Neural progenitor cell (in vitro differentiated cells): ENCODE results near the gene TSPY4. TPM values are rescaled to one million over a fixed set of nuclear protein-coding genes. Genes with fewer than 3 reads are reported as not detected.
"Not testable (repeated sequence)": the region's sequence is repeated elsewhere in the genome, so short reads cannot be mapped to it uniquely, and the experiment has no call there.

Experiments
- DNase-seq: peaks from one replicate; pipeline ENCODE4 v3.0.0-alpha.2; 2016; ENCODE audit warnings: low spot score
- H2AFZ ChIP-seq: fragments of 200-600 bp; sonication (generic); replicated peaks from 2 replicates; pipeline ENCODE4 v1.6.1; 2016; ENCODE audit warnings: antibody characterized with exemption
- H3F3A ChIP-seq: fragments of 200-600 bp; sonication (generic); 2 replicates; pipeline ENCODE4 v1.6.1; 2016; ENCODE audit warnings: antibody characterized with exemption, low read depth
- H3K27ac ChIP-seq: fragments of 200-600 bp; sonication (generic); 2 replicates; pipeline ENCODE4 v1.5.1; 2016; ENCODE audit warnings: mild to moderate bottlenecking
- H3K27me3 ChIP-seq: fragments of 200-600 bp; sonication (generic); 2 replicates; pipeline ENCODE4 v1.6.1; 2016; ENCODE audit warnings: mild to moderate bottlenecking, moderate library complexity
- H3K36me3 ChIP-seq: fragments of 200-600 bp; sonication (generic); 2 replicates; pipeline ENCODE4 v1.5.1; 2016
- H3K4me1 ChIP-seq: fragments of 200-600 bp; sonication (generic); 2 replicates; pipeline ENCODE4 v1.6.1; 2016; ENCODE audit warnings: mixed run types
- H3K4me2 ChIP-seq: fragments of 200-600 bp; sonication (generic); 2 replicates; pipeline ENCODE4 v1.6.1; 2016
- H3K4me3 ChIP-seq: fragments of 200-600 bp; sonication (generic); 2 replicates; pipeline ENCODE4 v1.5.1; 2016
- H3K79me2 ChIP-seq: fragments of 200-600 bp; sonication (generic); 2 replicates; pipeline ENCODE4 v1.6.1; 2016; ENCODE audit warnings: low read depth
- H3K9ac ChIP-seq: fragments of 200-600 bp; sonication (generic); 2 replicates; pipeline ENCODE4 v1.6.1; 2016
- H3K9me3 ChIP-seq: fragments of 200-600 bp; sonication (generic); 2 replicates; pipeline ENCODE4 v1.5.1; 2016; ENCODE audit warnings: low read depth
- H4K20me1 ChIP-seq: fragments of 200-600 bp; sonication (generic); 2 replicates; pipeline ENCODE4 v1.6.1; 2016; ENCODE audit warnings: low read depth
- H3K27ac Mint-ChIP-seq: 3 replicates; pipeline ENCODE4 v1.8.0; 2021; ENCODE audit warnings: mixed read lengths
- H3K27me3 Mint-ChIP-seq: 2 replicates; pipeline ENCODE4 v1.8.0; 2022; ENCODE audit warnings: low read depth, mild to moderate bottlenecking, inconsistent platforms, moderate library complexity, mixed read lengths; ENCODE audit not compliant: insufficient read depth
- H3K36me3 Mint-ChIP-seq: 3 replicates; pipeline ENCODE4 v1.8.0; 2021; ENCODE audit warnings: mixed read lengths
- H3K4me1 Mint-ChIP-seq: 3 replicates; pipeline ENCODE4 v1.8.0; 2021; ENCODE audit warnings: mixed read lengths
- H3K4me3 Mint-ChIP-seq: 3 replicates; pipeline ENCODE4 v1.8.0; 2021; ENCODE audit warnings: mild to moderate bottlenecking, moderate library complexity, mixed read lengths
- H3K9me3 Mint-ChIP-seq: 3 replicates; pipeline ENCODE4 v1.8.0; 2020; ENCODE audit warnings: mixed read lengths
- CTCF ChIP-seq: fragments of 200-600 bp; sonication (generic); IDR thresholded peaks from 2 replicates; pipeline ENCODE4 v1.5.1; 2017; ENCODE audit warnings: antibody characterized with exemption, mild to moderate bottlenecking
- EZH2 ChIP-seq: fragments of 200-600 bp; sonication (generic); IDR thresholded peaks from 2 replicates; pipeline ENCODE4 v1.6.1; 2017; ENCODE audit warnings: antibody characterized with exemption, mild to moderate bottlenecking, moderate library complexity
- EZH2phosphoT487 ChIP-seq: fragments of 200-600 bp; sonication (generic); IDR thresholded peaks from 2 replicates; pipeline ENCODE4 v1.6.1; 2017; ENCODE audit warnings: antibody characterized with exemption
- small RNA-seq: library from RNA; depleted of rRNA; stranded (forward); fragments of <200 nt; gene quantifications from one replicate; pipeline ENCODE3, GENCODE V24; 2015
- total RNA-seq: library from RNA; depleted of rRNA; stranded (reverse); fragments of >200 nt; gene quantifications from 2 replicates; pipeline ENCODE4 v1.2.3, GENCODE V29; 2015; ENCODE audit warnings: low replicate concordance

The TSPY4 gene, protein sequence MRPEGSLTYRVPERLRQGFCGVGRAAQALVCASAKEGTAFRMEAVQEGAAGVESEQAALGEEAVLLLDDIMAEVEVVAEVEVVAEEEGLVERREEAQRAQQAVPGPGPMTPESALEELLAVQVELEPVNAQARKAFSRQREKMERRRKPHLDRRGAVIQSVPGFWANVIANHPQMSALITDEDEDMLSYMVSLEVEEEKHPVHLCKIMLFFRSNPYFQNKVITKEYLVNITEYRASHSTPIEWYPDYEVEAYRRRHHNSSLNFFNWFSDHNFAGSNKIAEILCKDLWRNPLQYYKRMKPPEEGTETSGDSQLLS
- total RNA-seq, result not detected in 2 replicates

- not testable (repeated sequence) for H3K27me3 ChIP-seq, H3K36me3 Mint-ChIP-seq, H3K4me3 ChIP-seq, H3K4me3 Mint-ChIP-seq, H3K9me3 ChIP-seq, H3K9ac ChIP-seq, H4K20me1 ChIP-seq, H3K9me3 Mint-ChIP-seq, H3K27ac ChIP-seq, DNase-seq, H3K27me3 Mint-ChIP-seq, H3K4me2 ChIP-seq, H3K36me3 ChIP-seq, H3K4me1 ChIP-seq, H3F3A ChIP-seq, H3K4me1 Mint-ChIP-seq, H3K79me2 ChIP-seq, H2AFZ ChIP-seq, H3K27ac Mint-ChIP-seq
Observed at GRCh38 chrY:9337164-9337563, at the start of gene TSPY4. TSPY4 (plus strand) TSS chrY:9337464; CDS start chrY:9337510, 46 bp downstream.

DNA sequence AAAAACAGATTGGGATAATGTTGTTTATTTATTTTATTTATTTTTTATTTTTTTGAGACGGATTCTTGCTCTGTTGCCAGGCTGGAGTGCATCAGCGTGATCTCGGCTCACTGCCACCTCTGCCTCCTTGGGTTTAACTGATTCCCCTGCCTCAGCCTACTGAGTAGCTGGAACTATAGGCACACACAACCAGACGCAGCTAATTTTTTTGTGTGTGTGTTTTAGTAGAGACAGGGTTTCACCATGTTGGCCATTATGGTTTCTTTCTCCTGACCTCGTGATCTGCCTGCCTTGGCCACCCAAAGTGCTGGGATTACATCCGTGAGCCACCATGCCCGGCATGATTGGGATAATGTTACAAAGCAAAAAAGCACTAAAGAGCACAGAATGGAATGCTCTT, 16.3 kb upstream of the TSPY4 start:
- H3K36me3 Mint-ChIP-seq, result no peaks in the 10 kb centered on the region
- Histone ChIP-seq H4K20me1 (no peaks in the 10 kb centered on the region), H3K4me1 (no peaks in the 10 kb centered on the region), H3K9me3 (no peaks in the 10 kb centered on the region), H3K4me2 (no peak overlapping the region), H3F3A (no peaks in the 10 kb centered on the region), H3K27me3 (no peaks in the 10 kb centered on the region), H3K27ac (no peak overlapping the region), H3K79me2 (no peaks in the 10 kb centered on the region), H2AFZ (no peak overlapping the region), H3K36me3 (no peaks in the 10 kb centered on the region), H3K9ac (no peak overlapping the region), H3K4me3 (no peak overlapping the region)
- H3K27me3 Mint-ChIP-seq, result no peaks in the 10 kb centered on the region
- H3K4me3 Mint-ChIP-seq, result no peak overlapping the region
- H3K27ac Mint-ChIP-seq, result no peak overlapping the region
- H3K4me1 Mint-ChIP-seq, result no peaks in the 10 kb centered on the region
- no peaks in the 10 kb centered on the region for H3K9me3 Mint-ChIP-seq
- DNase-seq, result no peak
- TF ChIP-seq EZH2phosphoT487 (no peak), EZH2 (no peak), CTCF (no peak)

GRCh38 chrY:9357497-9357896, 20.2 kb downstream of the TSPY4 start, which contains the start of gene TSPY8:
TSPY8 (plus strand) TSS chrY:9357797; CDS start chrY:9357843, 46 bp downstream.
- H3K27me3 ChIP-seq, H3K9me3 ChIP-seq, H3K9me3 Mint-ChIP-seq, H3K4me3 Mint-ChIP-seq, DNase-seq, H3K27me3 Mint-ChIP-seq, H3K36me3 Mint-ChIP-seq, H3K4me3 ChIP-seq, H3K4me1 ChIP-seq, H3K36me3 ChIP-seq, H3K79me2 ChIP-seq, H2AFZ ChIP-seq, H3K9ac ChIP-seq, H3K27ac ChIP-seq, H3K4me1 Mint-ChIP-seq, H4K20me1 ChIP-seq, H3F3A ChIP-seq, H3K27ac Mint-ChIP-seq, H3K4me2 ChIP-seq: not testable (repeated sequence)

Small RNA genes within 50 kb of the gene (small RNA-seq; reads per million reads assigned to genes)
- not detected for gene AC006158.1

Other genes with a start within 250 kb of the TSPY4 start
- not detected in 2 replicates for gene TSPY8, start 20.3 kb downstream of the TSPY4 start, total RNA-seq
- not detected in 2 replicates for gene TSPY3, start 61.0 kb downstream of the TSPY4 start, total RNA-seq
- not detected in 2 replicates for gene TSPY1, start 129.5 kb downstream of the TSPY4 start, total RNA-seq
- gene TSPY9, start 149.8 kb downstream of the TSPY4 start, total RNA-seq, result not detected in 2 replicates
- not detected in 2 replicates for gene TSPY10, start 190.4 kb downstream of the TSPY4 start, total RNA-seq